LoVo (cell line): ENCODE results near the gene PRKAG1.
"Not testable (repeated sequence)": the region's sequence is repeated elsewhere in the genome, so short reads cannot be mapped to it uniquely, and the experiment has no call there.

Experiments
- DNase-seq: peaks from one replicate; pipeline ENCODE4 v3.0.0-alpha.2; 2016; ENCODE audit warnings: low spot score

The PRKAG1 gene

DNA sequence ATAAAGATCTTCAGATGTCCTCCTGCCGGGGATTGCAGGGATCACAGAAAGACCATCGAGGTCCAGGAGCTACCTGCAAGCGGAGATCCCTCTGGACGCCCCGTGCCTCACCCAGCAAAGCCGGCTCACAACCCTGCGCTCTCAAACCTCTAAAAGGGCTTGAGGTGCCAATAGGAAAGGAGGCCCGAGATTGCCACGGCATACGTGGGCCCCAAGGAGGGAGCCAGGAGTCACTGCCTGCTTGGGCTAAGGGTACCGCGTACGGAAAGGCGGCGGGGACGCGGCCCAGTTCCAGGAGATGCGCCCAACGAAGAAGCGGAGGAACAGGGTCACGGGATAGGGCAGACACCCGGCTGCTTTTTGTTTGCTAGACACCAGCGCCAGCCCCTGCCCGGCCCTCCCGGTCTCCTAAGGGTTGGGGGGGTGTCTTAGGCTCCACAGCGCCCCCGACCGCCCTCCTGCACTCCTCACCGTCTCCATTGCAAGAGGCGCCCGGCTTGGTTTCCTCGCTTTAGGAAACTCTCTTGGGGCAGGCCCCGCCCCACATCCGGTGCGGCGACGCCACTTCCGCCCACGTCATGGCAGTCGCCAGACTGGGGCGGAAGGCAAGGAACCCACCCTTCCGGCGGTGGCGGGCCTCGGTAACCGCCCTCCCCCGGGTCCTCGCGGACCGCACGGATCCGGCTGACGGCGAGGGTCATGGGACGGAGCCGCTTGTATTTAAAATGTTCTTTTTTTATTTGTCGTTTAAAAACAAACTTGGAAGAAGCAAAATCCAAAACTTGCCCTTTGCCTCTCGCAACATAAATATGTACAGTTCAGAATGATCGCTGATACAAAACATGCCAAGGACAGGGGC lies at the start of gene PRKAG1:
TSS of gene PRKAG1 (minus strand) at position 516 of the 859 bp plus-strand sequence. CDS start at position 480, 36 bp downstream.
- DNase-seq, result peak; percentile 98

GRCh38 chr12:49066120-49066519 lies 47.5 kb upstream of the PRKAG1 start:
- DNase-seq, result no peak

DNA sequence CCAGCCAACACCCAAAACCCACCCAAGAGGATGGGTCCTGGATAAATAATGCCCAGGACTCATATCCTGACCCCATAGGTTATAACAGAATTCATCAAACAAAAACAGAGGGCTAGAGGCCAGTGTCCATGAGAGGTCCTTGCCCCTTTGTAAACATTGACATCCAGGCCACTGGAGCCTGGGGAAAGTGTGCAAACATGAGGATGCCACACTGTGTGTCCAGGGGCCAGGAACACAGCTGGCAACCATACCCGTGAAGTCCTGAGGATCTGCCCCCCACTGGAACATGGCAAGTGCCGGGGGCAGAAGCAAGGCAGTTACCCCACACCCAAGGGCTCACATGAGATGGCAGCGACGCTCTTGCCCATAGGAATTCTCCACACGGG lies 46.2 kb upstream of the PRKAG1 start:
- DNase-seq, result no peak

DNA sequence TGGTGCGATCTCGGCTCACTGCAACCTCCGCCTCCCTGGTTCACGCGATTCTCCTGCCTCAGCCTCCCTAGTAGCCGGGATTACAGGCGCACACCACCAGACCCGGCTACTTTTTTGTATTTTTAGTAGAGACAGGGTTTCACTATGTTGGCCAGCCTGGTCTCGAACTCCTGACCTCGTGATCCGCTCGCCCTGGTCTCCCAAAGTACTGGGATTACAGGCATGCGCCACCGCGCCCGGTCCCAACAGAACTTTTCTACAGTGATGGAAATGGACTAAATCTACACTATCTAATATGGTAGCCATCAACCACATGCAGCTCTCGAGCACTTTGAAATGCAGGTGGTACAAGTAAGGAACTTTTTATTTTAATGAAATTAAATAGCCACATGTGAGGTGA lies 43.3 kb upstream of the PRKAG1 start:
- not testable (repeated sequence) for DNase-seq

GRCh38 chr12:49061157-49061650 lies 42.6 kb upstream of the PRKAG1 start:
- no peak for DNase-seq

GRCh38 chr12:49060237-49061156 lies 41.9 kb upstream of the PRKAG1 start, which contains the start of gene KMT2D:
Gene KMT2D (minus strand): TSS chr12:49060794. CDS start chr12:49055324, 5,470 bp downstream.
- peak; percentile 97 for DNase-seq

- no peak for DNase-seq
Measured at GRCh38 chr12:49059299-49060171, 41.0 kb upstream of the PRKAG1 start.

DNA sequence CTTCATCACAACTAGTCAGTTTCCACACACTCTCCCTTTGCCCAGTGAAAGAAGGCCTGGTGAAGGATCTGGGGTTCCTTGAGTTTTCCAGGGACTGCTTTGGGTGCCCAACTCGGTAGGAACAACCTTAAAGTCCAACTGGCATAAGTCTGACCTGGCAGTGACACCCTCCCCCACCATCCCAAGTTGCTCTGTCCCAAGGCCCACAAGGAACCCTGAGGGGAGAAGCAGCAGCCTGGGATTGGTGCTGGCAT lies 40.4 kb upstream of the PRKAG1 start:
- no peak for DNase-seq

- DNase-seq, result no peak
Measured at GRCh38 chr12:49058366-49059044, 39.9 kb upstream of the PRKAG1 start.

- no peak for DNase-seq
Measured at GRCh38 chr12:49057888-49058287, 39.3 kb upstream of the PRKAG1 start.

DNA sequence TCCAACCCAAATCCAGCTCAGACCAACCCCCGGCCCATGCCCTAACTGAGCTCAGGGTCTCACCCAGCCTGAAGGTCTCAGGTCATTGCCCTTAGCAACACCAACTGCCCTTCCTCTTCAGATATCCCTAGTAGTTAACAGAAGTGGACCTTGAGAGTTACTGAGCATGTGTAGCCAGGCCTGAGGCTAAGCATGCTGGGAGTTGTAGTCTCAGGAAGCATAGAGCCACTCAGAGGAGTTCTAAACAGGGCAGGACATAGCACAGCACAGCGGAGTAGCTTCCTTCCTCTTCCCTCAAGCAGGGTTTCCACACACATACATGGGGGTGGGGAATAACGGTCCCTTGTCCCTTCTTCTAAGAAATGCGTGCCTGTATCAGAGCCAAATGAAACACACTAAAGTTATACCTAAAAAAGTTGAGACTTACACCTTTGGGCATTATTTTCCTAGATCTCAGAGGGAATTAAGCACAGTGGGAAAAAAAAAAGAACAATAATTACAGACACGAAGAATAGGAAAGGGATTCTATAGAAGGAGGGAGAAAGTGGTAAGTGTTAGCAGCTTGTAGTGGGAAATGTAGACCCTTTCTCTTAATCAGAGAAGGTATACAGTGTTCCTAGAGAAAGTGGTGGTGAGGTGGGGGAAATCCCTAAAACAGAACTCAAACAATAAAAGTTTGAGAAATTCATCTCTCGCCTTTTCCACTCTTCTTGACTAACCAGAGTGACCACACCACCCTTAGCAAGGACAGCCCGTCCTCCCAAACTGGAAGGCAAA lies 37.6 kb upstream of the PRKAG1 start:
- DNase-seq, result no peak

- DNase-seq, result no peak
Measured at GRCh38 chr12:49055092-49055491, 36.5 kb upstream of the PRKAG1 start.

DNA sequence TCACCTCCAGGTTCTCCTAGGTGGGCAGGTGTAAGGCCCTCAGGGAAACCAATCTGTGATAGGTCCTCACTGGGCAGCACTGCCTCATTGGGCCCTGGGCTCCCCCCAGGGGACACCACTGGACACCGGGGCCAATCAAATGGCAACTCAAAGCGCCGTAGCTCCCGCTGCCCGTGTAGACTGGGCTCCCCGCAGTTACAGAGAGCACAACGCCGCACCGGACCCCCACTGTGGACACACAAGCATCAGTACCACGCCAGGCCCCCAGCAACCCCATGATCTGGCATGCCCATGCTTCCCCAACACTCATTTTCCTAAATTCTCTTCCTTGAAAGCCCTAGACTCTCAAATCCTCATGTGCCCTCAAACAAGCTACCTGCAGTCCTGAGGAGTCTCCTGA lies 35.9 kb upstream of the PRKAG1 start:
- no peak for DNase-seq

DNA sequence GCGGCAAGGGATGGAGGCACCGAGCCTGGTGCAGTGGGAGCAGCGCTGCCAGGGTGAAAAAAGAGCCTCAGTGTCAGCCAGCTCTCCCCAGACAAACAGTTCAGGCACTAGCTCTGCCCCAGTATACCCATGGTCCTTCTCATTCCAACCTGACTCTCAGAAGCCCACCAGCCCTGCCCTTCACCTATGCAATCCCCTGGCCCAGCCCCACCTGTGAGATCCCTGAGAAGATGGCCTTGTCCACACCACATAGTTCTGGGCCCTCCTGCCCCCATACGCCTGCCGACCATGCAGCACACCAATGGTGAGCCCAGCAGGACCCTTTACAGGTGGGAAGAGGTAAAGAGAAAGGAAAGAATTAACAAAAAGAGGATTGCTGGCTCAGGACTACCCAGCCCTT lies 35.5 kb upstream of the PRKAG1 start:
- DNase-seq, result no peak

DNA sequence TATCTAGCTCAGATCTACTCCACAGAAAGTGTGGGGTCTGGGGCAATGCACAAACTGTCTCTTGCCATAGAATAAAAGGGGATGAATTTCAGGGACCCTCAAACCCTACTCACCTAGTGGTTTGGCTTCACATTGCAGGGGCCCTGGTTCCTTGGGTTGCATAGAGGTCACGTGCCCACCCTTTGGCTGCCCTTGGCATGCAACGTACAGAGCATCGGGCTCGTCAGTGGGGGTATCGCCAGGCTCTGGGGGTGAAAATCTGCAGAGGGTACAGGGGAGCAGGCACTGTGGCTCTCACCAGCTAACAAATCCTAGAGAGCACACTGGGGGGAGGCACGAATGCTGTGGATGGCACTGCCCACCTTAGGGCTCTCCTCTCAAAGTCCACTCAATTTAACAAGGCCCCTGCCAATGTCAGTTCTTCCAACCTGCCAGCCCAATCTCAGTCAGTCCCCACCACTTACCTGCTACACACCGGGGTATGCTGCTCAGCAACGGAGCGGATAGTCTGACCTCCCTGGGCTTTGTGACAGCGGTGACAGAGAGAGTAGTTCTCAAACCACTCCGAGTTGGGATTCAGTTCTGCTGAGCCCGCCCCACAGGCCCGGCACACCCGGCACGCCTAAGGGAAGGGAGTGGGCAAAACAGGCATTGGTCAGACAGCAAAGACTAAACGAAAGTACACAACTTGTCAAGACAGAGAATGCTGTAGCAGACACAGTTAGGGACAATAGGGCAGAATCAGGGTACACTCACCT lies 34.1 kb upstream of the PRKAG1 start:
- no peak for DNase-seq

DNA sequence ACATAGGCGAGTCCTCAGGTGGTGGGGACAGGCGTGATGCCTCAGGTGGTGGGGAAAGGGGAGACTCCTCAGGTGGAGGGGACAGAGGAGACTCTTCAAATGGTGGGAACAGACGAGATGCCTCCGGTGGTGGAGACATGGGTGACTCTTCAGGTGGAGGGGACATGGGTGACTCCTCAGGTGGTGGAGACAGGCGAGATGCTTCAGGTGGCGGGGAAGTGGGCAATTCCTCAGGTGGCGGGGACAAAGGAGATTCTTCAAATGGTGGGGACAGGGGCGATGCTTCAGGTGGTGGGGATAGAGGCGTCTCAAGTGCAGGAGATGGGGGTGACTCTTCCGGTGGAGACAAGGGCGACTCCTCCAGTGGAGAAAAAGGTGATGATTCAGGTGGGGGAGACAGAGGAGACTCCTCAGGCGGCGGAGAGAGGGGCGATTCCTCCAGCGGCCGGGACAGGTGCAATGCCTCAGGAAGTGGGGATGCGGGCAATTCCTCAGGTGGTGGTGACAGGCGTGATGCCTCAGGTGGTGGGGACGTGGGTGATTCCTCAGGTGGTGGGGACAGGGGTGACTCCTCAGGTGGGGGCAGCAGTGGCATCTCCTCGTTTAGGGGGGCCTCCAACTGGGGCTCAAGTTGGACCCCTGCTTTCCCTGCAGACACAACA lies 33.3 kb upstream of the PRKAG1 start:
- DNase-seq, result no peak

DNA sequence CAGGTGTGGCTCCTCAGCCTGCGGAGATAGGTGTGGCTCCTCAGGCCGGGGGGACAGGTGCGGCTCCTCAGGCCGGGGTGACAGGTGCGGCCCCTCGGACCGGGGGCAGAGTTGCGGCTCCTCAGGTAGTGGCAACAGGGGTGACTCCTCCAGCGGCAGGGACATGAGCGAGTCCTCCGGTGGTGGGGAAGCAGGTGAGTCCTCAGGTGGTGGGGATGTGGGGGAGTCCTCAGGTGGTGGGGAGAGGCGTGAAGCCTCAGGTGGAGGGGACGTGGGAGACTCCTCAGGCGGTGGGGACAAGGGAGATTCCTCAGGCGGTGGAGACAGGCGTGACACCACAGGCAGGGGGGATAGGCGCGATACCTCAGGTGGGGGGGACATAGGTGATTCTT lies 32.8 kb upstream of the PRKAG1 start:
- no peak for DNase-seq

- no peak for DNase-seq
Measured at GRCh38 chr12:49050507-49051372, 32.2 kb upstream of the PRKAG1 start.
